ENCODE measurements around the gene MPP2. TPM values are rescaled to one million over a fixed set of nuclear protein-coding genes. Genes with fewer than 3 reads are reported as not detected.
"Not testable (repeated sequence)": the region's sequence is repeated elsewhere in the genome, so short reads cannot be mapped to it uniquely, and the experiment has no call there.

Gene MPP2
- total RNA-seq, 2 donors from 2014 or later: 1.1 to 2.8 TPM

DNA sequence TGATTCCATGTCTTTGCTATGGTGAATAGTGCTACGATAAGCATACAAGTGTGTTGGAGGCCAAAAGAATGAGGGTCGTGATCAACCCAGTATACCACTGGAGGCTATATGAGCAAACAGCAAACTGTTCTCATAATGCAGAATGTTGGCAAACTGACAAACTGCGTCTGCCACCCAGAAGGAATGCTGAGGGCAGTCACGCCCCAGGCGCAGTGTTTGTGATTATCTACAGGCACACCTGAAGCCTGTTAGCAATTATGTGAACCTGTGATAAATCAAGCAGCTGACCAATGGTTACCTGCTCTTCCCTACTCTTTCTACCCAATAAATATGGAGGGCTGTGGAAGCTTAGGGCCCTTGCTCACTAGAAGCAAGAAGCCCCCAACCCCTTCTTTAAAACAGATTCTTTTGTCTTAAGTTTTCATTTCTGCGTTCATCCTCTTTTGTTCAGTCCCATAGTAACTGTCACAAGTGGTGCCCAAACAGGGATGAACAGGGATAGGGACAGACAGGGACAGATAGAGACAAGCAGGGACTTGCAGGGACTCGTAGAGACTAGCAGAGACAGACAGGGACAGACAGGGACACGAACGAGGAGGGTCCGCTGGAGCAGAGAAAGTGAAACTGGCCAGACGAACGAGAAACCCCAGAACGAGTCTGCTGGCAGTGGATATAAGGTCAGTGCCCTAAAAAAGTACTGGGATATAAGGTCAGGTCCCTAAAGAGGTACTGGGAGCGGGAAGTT, 35.2 kb downstream of the MPP2 start:
- TF ChIP-seq, protein P1, sequence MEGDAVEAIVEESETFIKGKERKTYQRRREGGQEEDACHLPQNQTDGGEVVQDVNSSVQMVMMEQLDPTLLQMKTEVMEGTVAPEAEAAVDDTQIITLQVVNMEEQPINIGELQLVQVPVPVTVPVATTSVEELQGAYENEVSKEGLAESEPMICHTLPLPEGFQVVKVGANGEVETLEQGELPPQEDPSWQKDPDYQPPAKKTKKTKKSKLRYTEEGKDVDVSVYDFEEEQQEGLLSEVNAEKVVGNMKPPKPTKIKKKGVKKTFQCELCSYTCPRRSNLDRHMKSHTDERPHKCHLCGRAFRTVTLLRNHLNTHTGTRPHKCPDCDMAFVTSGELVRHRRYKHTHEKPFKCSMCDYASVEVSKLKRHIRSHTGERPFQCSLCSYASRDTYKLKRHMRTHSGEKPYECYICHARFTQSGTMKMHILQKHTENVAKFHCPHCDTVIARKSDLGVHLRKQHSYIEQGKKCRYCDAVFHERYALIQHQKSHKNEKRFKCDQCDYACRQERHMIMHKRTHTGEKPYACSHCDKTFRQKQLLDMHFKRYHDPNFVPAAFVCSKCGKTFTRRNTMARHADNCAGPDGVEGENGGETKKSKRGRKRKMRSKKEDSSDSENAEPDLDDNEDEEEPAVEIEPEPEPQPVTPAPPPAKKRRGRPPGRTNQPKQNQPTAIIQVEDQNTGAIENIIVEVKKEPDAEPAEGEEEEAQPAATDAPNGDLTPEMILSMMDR (IDR thresholded peaks at IDR 0.05): no peak
- intact Hi-C loops (cut with DNase I): no loop called here
- DNase-seq: peak; percentile 78

DNA sequence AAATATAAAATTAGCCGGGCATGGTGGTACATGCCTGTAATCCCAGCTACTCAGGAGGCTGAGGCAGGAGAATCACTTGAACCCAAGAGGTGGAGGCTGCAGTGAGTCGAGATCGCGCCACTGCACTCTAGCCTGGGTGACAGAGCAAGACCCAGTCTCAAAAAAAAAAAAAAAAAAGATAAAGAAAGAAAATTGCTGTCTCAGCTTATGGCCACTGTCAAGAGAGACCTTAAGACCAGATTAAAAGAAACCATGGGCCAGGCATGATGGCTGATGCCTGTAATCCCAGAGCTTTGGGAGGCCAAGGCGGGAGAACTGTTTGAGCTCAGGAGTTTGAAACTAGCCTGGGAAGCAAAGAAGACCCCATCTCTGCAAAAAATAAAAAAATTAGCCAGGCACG, 38.3 kb downstream of the MPP2 start:
- intact Hi-C loops (cut with DNase I); H3K36me3 ChIP-seq; H3K9me3 ChIP-seq; H3K27me3 ChIP-seq; H3K4me1 ChIP-seq; H3K27ac ChIP-seq; H3K4me3 ChIP-seq; H3K9ac ChIP-seq (ENCODE audit: low read depth in 2 of 2, low read length in 2 of 2); DNase-seq: not testable (repeated sequence)

More for the DNA sequence above, 35.2 kb downstream of the MPP2 start:
- no peaks in the 10 kb centered on the region for H3K4me1 ChIP-seq
- H3K27me3 ChIP-seq: no peaks in the 10 kb centered on the region
- H3K4me3 ChIP-seq: no peak overlapping the region
- no peaks in the 10 kb centered on the region for H3K9me3 ChIP-seq
- peak overlapping the region in 1 of 2 donors; percentile 81 for H3K9ac ChIP-seq (ENCODE audit: low read depth in 2 of 2, low read length in 2 of 2)
- H3K27ac ChIP-seq: peak overlapping the region; percentile 0
- no peaks in the 10 kb centered on the region for H3K36me3 ChIP-seq

DNA sequence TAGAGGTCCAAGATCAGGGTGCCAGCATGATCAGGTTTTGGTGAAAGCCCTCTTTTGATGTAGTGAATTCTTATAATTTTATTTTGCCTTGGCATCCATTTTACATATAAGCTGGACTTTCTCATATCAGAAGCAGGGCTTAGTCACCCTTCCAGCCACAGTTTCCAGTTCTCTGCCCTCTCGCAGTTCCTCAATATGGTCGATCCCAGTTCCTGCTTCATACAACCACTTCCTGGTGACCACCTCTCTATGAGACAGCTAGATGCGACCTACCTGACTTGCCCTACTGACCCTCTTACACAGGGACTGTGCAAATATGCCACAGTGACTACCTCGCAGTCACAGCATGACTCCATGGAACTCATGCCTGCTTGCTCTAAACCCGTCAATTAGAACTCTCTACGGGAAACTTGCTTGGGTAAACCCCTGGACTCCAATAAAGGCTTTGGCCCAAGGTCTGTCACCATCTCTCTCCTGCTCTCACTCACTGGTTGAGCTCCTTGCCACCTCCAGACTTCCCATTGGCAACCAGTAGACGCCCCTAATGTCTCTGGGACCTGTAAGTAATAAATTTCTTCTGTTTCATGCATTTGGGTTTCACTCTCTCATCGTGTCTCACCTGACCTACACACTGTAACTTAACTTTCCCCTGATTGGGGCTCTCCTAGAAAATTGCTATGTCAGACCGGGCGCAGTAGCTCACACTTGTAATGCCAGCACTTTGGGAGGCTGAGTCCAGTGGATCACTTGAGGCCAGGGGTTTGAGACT, 38.9 kb downstream of the MPP2 start:
- DNase-seq: no peak
- TF ChIP-seq, protein P1 (IDR thresholded peaks at IDR 0.05): no peak
- Histone ChIP-seq H3K27me3 (no peaks in the 10 kb centered on the region), H3K4me3 (no peak overlapping the region), H3K36me3 (no peaks in the 10 kb centered on the region), H3K4me1 (no peaks in the 10 kb centered on the region), H3K27ac (no peak overlapping the region), H3K9ac (ENCODE audit: low read depth in 2 of 2, low read length in 2 of 2) (no peak overlapping the region), H3K9me3 (no peaks in the 10 kb centered on the region)
- intact Hi-C loops (cut with DNase I): no loop called here

DNA sequence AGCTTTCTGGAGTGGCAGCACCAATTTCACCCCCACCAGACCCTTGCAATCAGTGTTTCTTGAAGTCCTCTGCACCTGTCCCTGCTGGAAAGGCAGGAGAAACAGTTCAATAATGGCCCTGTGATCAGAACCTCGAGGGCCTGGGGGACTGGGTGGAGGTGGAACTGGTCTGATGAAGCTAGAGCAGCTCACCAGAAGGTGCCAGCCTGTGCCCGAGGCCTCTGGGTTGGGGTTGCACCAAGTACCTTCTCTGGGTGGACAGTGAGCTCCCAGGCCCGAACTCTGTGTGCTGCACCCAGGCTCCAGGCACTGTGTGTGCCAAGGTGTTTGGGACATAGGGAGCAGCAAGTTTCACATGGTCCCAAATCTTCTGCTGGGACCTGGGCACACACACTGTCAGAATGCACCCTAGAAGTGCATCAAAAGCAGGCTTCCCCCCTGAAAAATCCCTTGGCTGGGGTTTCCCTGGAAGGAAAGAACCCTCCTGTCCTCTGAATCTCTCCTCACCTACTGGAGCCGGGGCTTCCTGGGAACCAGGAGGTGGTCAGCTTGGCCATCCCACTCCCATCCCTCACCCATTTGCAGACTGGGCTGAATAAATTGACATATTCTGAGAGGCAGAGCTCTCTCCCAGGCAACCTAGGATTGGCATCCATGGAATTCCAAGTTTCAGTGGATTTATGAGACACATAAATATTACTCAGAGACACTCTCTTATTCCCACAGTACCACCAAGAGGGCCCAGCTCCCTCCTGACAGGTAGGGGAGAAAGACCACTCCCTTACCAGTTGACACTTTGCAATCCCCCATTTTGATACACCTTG, 43.0 kb downstream of the MPP2 start:
- Histone ChIP-seq H3K4me3 (no peak overlapping the region), H3K4me1 (no peaks in the 10 kb centered on the region), H3K9ac (ENCODE audit: low read depth in 2 of 2, low read length in 2 of 2) (no peak overlapping the region), H3K36me3 (no peaks in the 10 kb centered on the region), H3K27ac (no peak overlapping the region), H3K27me3 (no peaks in the 10 kb centered on the region), H3K9me3 (no peaks in the 10 kb centered on the region)
- intact Hi-C loops (cut with DNase I): no loop called here
- TF ChIP-seq, protein P1 (IDR thresholded peaks at IDR 0.05): no peak
- no peak for DNase-seq

DNA sequence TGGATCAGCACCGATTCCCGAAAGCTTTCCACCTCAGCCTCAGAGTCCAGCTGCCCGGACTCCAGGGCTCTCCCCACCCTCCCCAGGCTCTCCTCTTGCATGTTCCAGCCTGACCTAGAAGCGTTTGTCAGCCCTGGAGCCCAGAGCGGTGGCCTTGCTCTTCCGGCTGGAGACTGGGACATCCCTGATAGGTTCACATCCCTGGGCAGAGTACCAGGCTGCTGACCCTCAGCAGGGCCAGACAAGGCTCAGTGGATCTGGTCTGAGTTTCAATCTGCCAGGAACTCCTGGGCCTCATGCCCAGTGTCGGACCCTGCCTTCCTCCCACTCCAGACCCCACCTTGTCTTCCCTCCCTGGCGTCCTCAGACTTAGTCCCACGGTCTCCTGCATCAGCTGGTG, 45.4 kb downstream of the MPP2 start:
- H3K27me3 ChIP-seq: no peaks in the 10 kb centered on the region
- no peaks in the 10 kb centered on the region for H3K9me3 ChIP-seq
- H3K4me3 ChIP-seq: no peak overlapping the region
- TF ChIP-seq, protein P1 (IDR thresholded peaks at IDR 0.05): no peak
- DNase-seq: no peak
- H3K36me3 ChIP-seq: no peaks in the 10 kb centered on the region
- no peaks in the 10 kb centered on the region for H3K4me1 ChIP-seq
- intact Hi-C loops (cut with DNase I): no loop called here
- no peak overlapping the region for H3K9ac ChIP-seq (ENCODE audit: low read depth in 2 of 2, low read length in 2 of 2)
- no peak overlapping the region for H3K27ac ChIP-seq

Measured in colonic mucosa (tissue), 4 donors.